HepG2 (cell line): Measurements from ENCODE around the gene CSTF2. TPM values are rescaled to one million over a fixed set of nuclear protein-coding genes. Genes with fewer than 3 reads are reported as not detected.

Experiments
- AGO2 ChIP-seq: fragments of 200-400 bp; formaldehyde crosslinking; optimal IDR thresholded peaks from 2 replicates; pipeline ENCODE3; 2017; ENCODE audit warnings: mild to moderate bottlenecking, low read depth, low read length, moderate library complexity
- ASH2L ChIP-seq: fragments of 300-600, 200-600 bp; sonication (generic); IDR thresholded peaks from 2 replicates; pipeline ENCODE4 v1.7.0; 2017; ENCODE audit warnings: low read depth, mild to moderate bottlenecking, moderate library complexity, mixed read lengths, low read length; ENCODE audit not compliant: insufficient read length
- ETV5 ChIP-seq: IDR thresholded peaks from 2 replicates; pipeline ENCODE4 v1.6.1; 2018; ENCODE audit warnings: missing biosample characterization, missing genetic modification reagents, inconsistent platforms, borderline replicate concordance
- FOXP1 ChIP-seq, 2 experiments: fragments of 450-650 bp in 1 of 2; IDR thresholded peaks; 2 replicates each; pipeline ENCODE4 v1.6.1; 2017 to 2018; ENCODE audit warnings: antibody characterized with exemption in 1 of 2
- HHEX ChIP-seq: IDR thresholded peaks from 2 replicates; pipeline ENCODE4 v1.6.1; 2016; ENCODE audit warnings: control low read depth
- HMG20B ChIP-seq: conservative IDR thresholded peaks from 2 replicates; pipeline ENCODE4 v1.6.1; 2016; ENCODE audit warnings: missing genetic modification reagents, missing compliant biosample characterization
- HNRNPLL ChIP-seq: fragments of 200-400 bp; formaldehyde crosslinking; IDR thresholded peaks from 2 replicates; pipeline ENCODE4 v1.6.1; 2017; ENCODE audit warnings: mild to moderate bottlenecking, low read depth, low read length; ENCODE audit not compliant: poor library complexity, severe bottlenecking
- HOXD1 ChIP-seq: sonication (generic); formaldehyde crosslinking; IDR thresholded peaks from 2 replicates; pipeline ENCODE4 v1.5.0; 2020; ENCODE audit warnings: missing genetic modification reagents
- JUNB ChIP-seq: sonication (generic); formaldehyde crosslinking; IDR thresholded peaks from 2 replicates; pipeline ENCODE4 v1.8.0; 2022; ENCODE audit warnings: missing genetic modification reagents, mild to moderate bottlenecking, borderline replicate concordance
- NR3C1 ChIP-seq: sonication (generic); formaldehyde crosslinking; IDR thresholded peaks from 2 replicates; pipeline ENCODE4 v1.4.0; 2020; ENCODE audit warnings: missing genetic modification reagents
- SUZ12 ChIP-seq: fragments of 150-350 bp; IDR thresholded peaks from 2 replicates; pipeline ENCODE4 v1.6.1; 2014; ENCODE audit warnings: low read depth, low read length
- ZBTB38 ChIP-seq: sonication (generic); formaldehyde crosslinking; IDR thresholded peaks from 2 replicates; pipeline ENCODE4 v1.5.1; 2020; ENCODE audit warnings: mild to moderate bottlenecking, missing genetic modification reagents
- ZMAT3 ChIP-seq: sonication (generic); formaldehyde crosslinking; conservative IDR thresholded peaks from 2 replicates; pipeline ENCODE4 v1.7.0; 2021; ENCODE audit warnings: missing genetic modification reagents
- ZNF143 ChIP-seq: sonication (generic); formaldehyde crosslinking; IDR thresholded peaks from 2 replicates; pipeline ENCODE4 v1.4.0; 2020; ENCODE audit warnings: missing genetic modification reagents
- ZNF484 ChIP-seq: sonication (generic); formaldehyde crosslinking; IDR thresholded peaks from 2 replicates; pipeline ENCODE4 v1.5.1; 2020; ENCODE audit warnings: mild to moderate bottlenecking, low read depth, missing genetic modification reagents, borderline replicate concordance
- ZNF577 ChIP-seq: sonication (generic); formaldehyde crosslinking; IDR thresholded peaks from 2 replicates; pipeline ENCODE4 v1.4.0; 2020; ENCODE audit warnings: mild to moderate bottlenecking, low read depth, missing genetic modification reagents, borderline replicate concordance
- ZNF598 ChIP-seq: sonication (generic); formaldehyde crosslinking; IDR thresholded peaks from 2 replicates; pipeline ENCODE4 v1.5.1; 2020; ENCODE audit warnings: mild to moderate bottlenecking, missing genetic modification reagents, borderline replicate concordance
- ZNF619 ChIP-seq: sonication (generic); formaldehyde crosslinking; IDR thresholded peaks from 2 replicates; pipeline ENCODE4 v1.4.0; 2020; ENCODE audit warnings: mild to moderate bottlenecking, missing genetic modification reagents
- polyA plus RNA-seq, 8 experiments: library from polyadenylated mRNA; depleted of rRNA in 3 of 8; stranded (reverse) in 7 of 8; unstranded in 1 of 8; fragments of >200 nt; fragmentation: Illumina TruSeq in 4 of 8; extraction: Trizol in 4 of 8; gene quantifications; 2 replicates each; pipeline versions ENCODE4 v1.2.1 to v1.2.3, GENCODE V29; 2011 to 2016; ENCODE audit warnings: low read depth in 4 of 8, missing spikeins in 1 of 8, mixed read lengths in 1 of 8; ENCODE audit not compliant: insufficient read depth in 1 of 8
- total RNA-seq, 5 experiments: library from RNA; depleted of rRNA; stranded (reverse); fragments of >200 nt; fragmentation: Illumina TruSeq; extraction: Trizol; gene quantifications; 2 replicates each; pipeline ENCODE4 v1.2.3, GENCODE V29; 2016; ENCODE audit warnings: low read depth in 1 of 5
- TF ChIP-seq, protein P1 (sequence below): sonication (generic); formaldehyde crosslinking; IDR thresholded peaks from 2 replicates; pipeline ENCODE4 v1.5.0; 2020; ENCODE audit warnings: mild to moderate bottlenecking, missing genetic modification reagents
- TF ChIP-seq, protein P2 (sequence below): sonication (generic); formaldehyde crosslinking; IDR thresholded peaks from 2 replicates; pipeline ENCODE4 v1.8.1; 2023; ENCODE audit warnings: mild to moderate bottlenecking, missing genetic modification reagents, borderline replicate concordance
- TF ChIP-seq, protein P3 (sequence below): sonication (generic); formaldehyde crosslinking; IDR thresholded peaks from 2 replicates; pipeline ENCODE4 v1.4.0; 2020; ENCODE audit warnings: missing genetic modification reagents
- TF ChIP-seq, protein P4 (sequence below): IDR thresholded peaks from 2 replicates; pipeline ENCODE4 v1.6.1; 2016; ENCODE audit warnings: missing compliant biosample characterization, missing genetic modification reagents, borderline replicate concordance

Gene CSTF2
- total and polyA plus RNA-seq, 2 of the 13 experiments (the other 11 are each of a cell fraction or from before 2014, with no cell fraction given) = 19.7 to 26.7 TPM

DNA sequence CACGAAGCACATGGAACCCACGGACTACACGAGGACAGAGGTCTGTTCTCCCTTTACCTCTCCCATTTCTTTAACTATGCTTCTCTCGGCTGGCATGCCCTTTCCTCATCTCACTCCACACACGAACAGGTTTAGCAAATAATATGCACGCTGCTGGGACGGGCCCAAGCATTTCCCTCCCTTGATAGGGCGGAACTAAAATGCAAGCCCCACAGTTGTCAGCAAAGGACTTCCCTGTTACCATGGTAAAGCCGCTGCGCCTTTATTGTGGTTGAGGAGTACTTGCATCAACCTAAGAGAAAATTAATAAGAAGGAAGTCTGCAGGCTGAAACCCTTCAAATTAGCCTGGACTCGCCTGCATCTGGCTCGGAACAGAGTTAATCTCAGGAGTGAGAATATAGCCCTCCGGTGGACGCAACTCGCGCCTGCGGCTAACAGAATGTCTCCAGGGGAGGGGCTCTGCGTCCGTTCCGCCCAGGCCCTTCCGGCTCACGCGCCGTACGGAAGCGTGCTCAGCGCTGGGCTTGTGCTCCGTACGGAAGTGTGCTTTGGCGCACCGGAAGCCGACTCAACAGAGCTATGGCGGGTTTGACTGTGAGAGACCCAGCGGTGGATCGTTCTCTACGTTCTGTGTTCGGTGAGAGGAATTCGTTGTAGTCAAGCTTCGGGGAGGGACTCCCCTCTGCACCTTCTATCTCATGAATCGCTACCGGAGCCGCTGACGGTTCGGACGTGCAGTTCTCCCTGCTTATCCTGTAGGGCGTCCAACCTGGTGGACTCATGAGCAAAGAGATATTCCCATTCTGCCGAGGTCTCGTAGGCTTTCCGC is at the start of gene CSTF2 (continued):
- TF ChIP-seq HOXD1 (CRISPR knock-in tag) (no peak), HMG20B (no peak), ZNF619 (CRISPR knock-in tag) (no peak), ZBTB38 (CRISPR knock-in tag) (no peak), HHEX (CRISPR knock-in tag) (no peak), ZNF577 (CRISPR knock-in tag) (no peak), FOXP1 (IDR thresholded peaks at IDR 0.05) (no peak), FOXP1 (CRISPR knock-in tag; IDR thresholded peaks at IDR 0.05) (no peak), ASH2L (peak; percentile 40), ETV5 (CRISPR knock-in tag) (peak; percentile 86), ZNF143 (CRISPR knock-in tag) (no peak), ZNF484 (no peak), SUZ12 (no peak), AGO2 (no peak), NR3C1 (CRISPR knock-in tag) (no peak), HNRNPLL (peak; percentile 99), ZNF598 (CRISPR knock-in tag) (no peak), JUNB (CRISPR knock-in tag) (no peak), ZMAT3 (CRISPR knock-in tag) (no peak)
- TF ChIP-seq, protein P1, sequence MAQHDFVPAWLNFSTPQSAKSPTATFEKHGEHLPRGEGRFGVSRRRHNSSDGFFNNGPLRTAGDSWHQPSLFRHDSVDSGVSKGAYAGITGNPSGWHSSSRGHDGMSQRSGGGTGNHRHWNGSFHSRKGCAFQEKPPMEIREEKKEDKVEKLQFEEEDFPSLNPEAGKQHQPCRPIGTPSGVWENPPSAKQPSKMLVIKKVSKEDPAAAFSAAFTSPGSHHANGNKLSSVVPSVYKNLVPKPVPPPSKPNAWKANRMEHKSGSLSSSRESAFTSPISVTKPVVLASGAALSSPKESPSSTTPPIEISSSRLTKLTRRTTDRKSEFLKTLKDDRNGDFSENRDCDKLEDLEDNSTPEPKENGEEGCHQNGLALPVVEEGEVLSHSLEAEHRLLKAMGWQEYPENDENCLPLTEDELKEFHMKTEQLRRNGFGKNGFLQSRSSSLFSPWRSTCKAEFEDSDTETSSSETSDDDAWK (CRISPR knock-in tag) = no peak
- TF ChIP-seq, protein P2, sequence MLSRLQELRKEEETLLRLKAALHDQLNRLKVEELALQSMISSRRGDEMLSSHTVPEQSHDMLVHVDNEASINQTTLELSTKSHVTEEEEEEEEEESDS (CRISPR knock-in tag) = no peak
- TF ChIP-seq, protein P3, sequence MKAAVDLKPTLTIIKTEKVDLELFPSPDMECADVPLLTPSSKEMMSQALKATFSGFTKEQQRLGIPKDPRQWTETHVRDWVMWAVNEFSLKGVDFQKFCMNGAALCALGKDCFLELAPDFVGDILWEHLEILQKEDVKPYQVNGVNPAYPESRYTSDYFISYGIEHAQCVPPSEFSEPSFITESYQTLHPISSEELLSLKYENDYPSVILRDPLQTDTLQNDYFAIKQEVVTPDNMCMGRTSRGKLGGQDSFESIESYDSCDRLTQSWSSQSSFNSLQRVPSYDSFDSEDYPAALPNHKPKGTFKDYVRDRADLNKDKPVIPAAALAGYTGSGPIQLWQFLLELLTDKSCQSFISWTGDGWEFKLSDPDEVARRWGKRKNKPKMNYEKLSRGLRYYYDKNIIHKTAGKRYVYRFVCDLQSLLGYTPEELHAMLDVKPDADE = no peak
- TF ChIP-seq, protein P4, sequence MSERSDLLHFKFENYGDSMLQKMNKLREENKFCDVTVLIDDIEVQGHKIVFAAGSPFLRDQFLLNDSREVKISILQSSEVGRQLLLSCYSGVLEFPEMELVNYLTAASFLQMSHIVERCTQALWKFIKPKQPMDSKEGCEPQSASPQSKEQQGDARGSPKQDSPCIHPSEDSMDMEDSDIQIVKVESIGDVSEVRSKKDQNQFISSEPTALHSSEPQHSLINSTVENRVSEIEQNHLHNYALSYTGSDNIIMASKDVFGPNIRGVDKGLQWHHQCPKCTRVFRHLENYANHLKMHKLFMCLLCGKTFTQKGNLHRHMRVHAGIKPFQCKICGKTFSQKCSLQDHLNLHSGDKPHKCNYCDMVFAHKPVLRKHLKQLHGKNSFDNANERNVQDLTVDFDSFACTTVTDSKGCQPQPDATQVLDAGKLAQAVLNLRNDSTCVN (CRISPR knock-in tag) = no peak
